Measurements from ENCODE around the gene PPP1R16B.
A peak's percentile ranks its signal among the peaks of the same experiment; 100 is the strongest.
"Not testable (repeated sequence)": the region's sequence is repeated elsewhere in the genome, so short reads cannot be mapped to it uniquely, and the experiment has no call there.

The PPP1R16B gene

GRCh38 chr20:38939686-38940085, 134.2 kb downstream of the PPP1R16B start:
- no peak for DNase-seq

GRCh38 chr20:38940644-38941043, 135.1 kb downstream of the PPP1R16B start:
- DNase-seq = no peak

GRCh38 chr20:38941726-38942389, 136.4 kb downstream of the PPP1R16B start:
- DNase-seq = no peak

GRCh38 chr20:38945012-38945411, 139.5 kb downstream of the PPP1R16B start:
- DNase-seq = no peak

- DNase-seq = no peak
These were observed 141.3 kb downstream of the PPP1R16B start for GRCh38 chr20:38946836-38947235.

GRCh38 chr20:38947931-38948362, 142.4 kb downstream of the PPP1R16B start:
- no peak for DNase-seq

- no peak for DNase-seq
These were observed 144.8 kb downstream of the PPP1R16B start for GRCh38 chr20:38950254-38950653.

- DNase-seq = no peak
These were observed 146.1 kb downstream of the PPP1R16B start for GRCh38 chr20:38951611-38952010.

GRCh38 chr20:38952153-38952552, 146.7 kb downstream of the PPP1R16B start:
- no peak for DNase-seq

GRCh38 chr20:38953630-38954340, 148.3 kb downstream of the PPP1R16B start:
- no peak for DNase-seq

GRCh38 chr20:38957235-38957876, 151.9 kb downstream of the PPP1R16B start:
- no peak for DNase-seq

- DNase-seq = no peak
These were observed 152.5 kb downstream of the PPP1R16B start for GRCh38 chr20:38957915-38958485.

GRCh38 chr20:38960187-38960687, 154.7 kb downstream of the PPP1R16B start:
- not testable (repeated sequence) for DNase-seq

- peak; percentile 16 for DNase-seq
These were observed 156.1 kb downstream of the PPP1R16B start for GRCh38 chr20:38961530-38962043.

- peak; percentile 97 for DNase-seq
These were observed 156.8 kb downstream of the PPP1R16B start, which contains the start of gene DHX35 for GRCh38 chr20:38962044-38962927. TSS of gene DHX35 (plus strand) at chr20:38962344. CDS start at chr20:38962368, 24 bp downstream.

GRCh38 chr20:38962928-38963401, 157.5 kb downstream of the PPP1R16B start:
- no peak for DNase-seq

GRCh38 chr20:38963745-38964144, 158.2 kb downstream of the PPP1R16B start:
- no peak for DNase-seq

- DNase-seq = no peak
These were observed 159.8 kb downstream of the PPP1R16B start for GRCh38 chr20:38965264-38965663.

GRCh38 chr20:38968090-38968489, 162.6 kb downstream of the PPP1R16B start:
- DNase-seq = no peak

GRCh38 chr20:38969708-38970107, 164.2 kb downstream of the PPP1R16B start:
- DNase-seq = no peak

- no peak for DNase-seq
These were observed 164.8 kb downstream of the PPP1R16B start for GRCh38 chr20:38970302-38970701.

Measured in stimulated activated CD4-positive, alpha-beta T cell treated with anti-CD3 and anti-CD28 coated beads, Interleukin-1b, Interleukin-23, amount 100 ng/mL, for 48 hours (primary cell).